Raji (cell line): ENCODE measurements around the gene SCGB1D1.

Experiments used
- POLR2A ChIP-seq: IDR thresholded peaks from 2 replicates; pipeline ENCODE4 v1.6.1; 2011; ENCODE audit warnings: low read depth, low read length, control low read depth; ENCODE audit not compliant: insufficient read depth

The SCGB1D1 gene, protein sequence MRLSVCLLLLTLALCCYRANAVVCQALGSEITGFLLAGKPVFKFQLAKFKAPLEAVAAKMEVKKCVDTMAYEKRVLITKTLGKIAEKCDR

DNA sequence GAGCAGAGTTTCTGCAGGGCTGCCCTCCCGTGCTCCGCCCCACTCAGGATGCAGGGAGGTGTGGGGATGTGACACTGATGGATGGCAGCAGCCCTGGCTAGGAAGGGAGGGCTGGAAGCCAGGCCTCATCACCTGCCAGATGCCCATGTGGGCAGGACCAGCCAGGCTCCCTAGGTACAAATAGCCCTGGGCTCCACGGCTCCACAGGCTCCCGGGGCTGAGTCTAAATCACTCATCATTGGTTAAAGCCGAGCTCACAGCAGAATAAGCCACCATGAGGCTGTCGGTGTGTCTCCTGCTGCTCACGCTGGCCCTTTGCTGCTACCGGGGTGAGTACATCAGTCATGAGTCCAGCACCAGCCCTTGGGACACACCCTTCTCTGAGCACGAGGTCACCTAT, at the start of gene SCGB1D1:
Gene SCGB1D1 (plus strand): TSS at position 206 of the 400 bp plus-strand sequence. CDS start 69 bp downstream, at position 275.
- TF ChIP-seq POLR2A: no peak

DNA sequence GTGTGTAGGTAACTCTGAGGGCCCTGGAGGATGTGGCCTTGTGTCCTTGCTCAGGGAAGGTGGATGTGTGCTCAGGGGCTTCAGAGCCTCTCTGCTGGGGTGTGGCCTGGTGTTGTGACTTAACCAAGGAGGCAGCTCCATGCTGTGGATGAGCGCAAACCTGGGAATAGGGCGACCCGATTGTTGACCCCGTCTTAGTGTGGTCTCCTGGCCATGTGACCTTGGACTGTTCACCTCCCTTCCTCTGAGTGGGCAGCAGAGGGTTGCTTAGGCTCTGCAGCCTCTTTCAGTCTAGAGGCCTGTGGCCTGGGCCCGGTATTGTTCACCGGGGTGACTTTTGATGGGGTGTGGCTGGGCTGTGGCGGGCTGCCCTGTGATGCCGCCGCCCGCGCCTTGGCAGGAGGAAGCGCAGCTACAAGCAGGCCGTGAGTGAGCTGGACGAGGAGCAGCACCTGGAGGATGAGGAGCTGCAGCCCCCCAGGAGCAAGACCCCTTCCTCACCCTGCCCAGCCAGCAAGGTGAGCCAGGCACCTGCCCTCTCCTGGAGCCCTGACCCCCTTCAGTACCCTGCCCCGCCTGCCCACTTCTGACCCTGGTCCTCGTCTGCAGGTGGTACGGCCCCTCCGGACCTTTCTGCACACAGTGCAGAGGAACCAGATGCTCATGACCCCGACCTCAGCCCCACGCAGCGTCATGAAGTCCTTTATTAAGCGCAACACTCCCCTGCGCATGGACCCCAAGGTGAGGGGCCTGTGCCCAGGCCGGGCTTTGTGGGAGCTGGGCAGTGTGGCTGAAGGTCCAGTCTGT, 49.5 kb upstream of the SCGB1D1 start:
- no peak for TF ChIP-seq POLR2A

DNA sequence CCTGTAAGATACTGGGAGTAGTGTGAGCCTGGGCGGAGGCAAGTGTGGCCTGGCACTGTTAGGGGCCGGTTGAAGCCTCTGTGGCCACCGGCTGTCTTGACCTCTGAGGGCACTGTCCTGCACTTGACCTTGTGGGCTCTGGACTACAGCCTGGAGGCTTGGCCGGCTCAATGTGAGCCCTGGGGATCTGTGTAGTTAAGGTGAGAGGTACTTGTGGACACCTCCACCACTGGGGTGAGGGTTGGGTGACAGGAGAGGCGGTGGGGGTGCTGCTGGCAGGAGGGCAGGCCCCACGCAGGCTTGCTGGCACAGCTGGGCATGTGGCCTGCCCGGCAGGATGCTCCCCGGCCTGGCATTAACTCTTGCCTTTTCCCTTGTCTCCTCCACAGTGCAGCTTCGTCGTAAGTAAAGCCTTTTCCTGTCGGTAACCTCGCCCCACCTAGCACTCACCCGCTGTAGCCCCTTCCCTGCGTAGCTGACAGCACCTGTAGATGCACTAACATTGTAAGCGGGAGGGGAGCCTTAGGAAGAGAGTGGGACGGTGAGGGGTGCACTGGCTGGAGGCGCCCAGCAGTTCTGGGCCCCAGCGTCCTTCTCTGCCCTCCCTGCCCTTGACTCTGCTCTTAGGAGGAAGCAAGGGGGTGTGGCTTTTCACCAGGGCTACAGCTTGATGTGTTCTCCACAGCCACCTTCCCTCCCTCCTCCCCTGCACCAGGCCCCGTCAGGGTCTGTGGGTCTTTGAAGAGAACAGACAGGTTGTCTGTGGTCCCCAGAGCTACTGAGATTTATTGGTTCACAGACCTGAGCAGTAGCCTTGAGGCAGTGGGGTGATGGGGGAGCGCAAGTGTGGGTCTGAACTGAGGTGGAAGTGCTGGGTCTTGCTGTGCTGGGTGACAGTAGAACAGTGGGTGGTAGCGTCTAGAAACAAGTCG, 48.6 kb upstream of the SCGB1D1 start:
- no peak for TF ChIP-seq POLR2A

DNA sequence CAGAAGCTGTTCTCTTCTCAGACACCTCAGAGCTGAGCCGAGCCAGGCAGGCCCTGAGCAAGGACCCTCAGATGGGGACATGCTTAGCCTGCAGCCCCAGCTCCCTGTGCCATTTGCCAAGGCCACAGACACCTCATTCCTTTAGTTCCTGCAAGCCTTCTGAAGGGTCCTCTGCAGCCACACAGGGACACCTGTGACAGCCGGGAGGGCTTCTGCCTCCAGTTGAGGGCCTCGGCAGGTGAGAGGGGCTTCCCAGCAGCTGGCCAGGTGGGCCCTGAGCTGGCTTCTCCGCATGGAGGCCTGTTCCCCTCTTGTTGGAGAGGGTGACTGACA, 48.0 kb upstream of the SCGB1D1 start:
- TF ChIP-seq POLR2A: no peak

DNA sequence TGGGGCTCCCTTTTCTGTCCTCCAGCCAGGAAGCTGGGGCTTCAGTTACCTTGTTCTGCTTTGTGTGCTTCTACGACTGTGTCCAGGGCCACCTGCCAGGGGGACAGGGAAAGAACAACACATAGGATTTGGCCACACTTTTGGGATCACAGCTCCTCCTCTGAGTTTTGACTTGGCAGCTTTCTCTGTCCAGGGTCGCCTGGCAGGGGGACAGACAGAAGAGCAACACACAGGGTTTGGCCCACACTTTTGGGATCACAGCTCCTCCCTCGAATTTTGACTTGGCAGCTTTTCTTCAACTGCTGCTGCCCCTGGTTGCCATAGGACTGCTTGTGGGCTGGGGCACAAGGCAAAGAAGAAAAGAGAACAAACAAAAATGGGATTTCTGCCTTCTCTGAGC, 47.1 kb upstream of the SCGB1D1 start:
- TF ChIP-seq POLR2A: no peak

DNA sequence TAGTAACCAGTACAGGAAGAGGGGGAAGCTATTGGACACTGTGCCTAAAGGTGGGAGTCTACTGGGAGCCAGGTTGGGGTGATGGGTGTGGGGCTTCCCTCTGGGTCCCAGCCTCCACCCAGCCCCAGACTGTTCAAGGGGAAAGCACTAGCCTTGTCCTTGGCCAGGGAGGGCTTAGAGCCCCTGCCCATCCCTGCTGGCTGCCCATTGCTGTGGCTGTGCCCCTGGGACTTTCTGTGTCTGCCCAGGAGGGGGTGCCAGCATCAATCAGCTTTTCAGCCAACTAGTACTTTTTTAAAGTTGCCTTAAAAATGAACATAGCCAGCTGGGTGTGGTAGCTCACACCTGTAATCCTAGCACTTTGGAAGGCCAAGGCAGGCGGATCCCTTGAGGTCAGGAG, 46.3 kb upstream of the SCGB1D1 start:
- TF ChIP-seq POLR2A: no peak

DNA sequence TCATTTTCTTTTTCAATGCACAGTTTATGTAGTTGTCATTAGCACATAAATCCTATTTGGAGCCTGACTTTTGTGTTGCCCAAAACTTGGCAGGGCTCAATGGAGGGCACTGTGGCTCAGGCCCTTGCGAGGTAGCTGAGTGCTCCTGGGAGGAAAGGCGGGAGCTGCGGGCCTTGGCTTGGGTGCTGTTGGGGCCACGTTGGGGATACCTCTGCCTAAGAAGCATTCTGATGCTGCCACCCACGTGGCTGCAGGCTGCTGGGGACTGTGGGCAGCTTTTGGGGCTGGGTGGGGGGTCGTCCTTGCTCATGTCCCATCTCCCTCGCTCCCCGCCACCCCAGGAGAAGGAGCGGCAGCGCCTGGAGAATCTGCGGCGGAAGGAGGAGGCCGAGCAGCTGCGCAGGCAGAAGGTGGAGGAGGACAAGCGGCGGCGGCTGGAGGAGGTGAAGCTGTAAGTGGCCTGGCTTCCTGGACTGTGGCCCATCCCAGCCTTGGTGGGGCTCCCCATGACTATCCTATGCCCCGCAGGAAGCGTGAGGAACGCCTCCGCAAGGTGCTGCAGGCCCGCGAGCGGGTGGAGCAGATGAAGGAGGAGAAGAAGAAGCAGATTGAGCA, 45.3 kb upstream of the SCGB1D1 start:
- no peak for TF ChIP-seq POLR2A

DNA sequence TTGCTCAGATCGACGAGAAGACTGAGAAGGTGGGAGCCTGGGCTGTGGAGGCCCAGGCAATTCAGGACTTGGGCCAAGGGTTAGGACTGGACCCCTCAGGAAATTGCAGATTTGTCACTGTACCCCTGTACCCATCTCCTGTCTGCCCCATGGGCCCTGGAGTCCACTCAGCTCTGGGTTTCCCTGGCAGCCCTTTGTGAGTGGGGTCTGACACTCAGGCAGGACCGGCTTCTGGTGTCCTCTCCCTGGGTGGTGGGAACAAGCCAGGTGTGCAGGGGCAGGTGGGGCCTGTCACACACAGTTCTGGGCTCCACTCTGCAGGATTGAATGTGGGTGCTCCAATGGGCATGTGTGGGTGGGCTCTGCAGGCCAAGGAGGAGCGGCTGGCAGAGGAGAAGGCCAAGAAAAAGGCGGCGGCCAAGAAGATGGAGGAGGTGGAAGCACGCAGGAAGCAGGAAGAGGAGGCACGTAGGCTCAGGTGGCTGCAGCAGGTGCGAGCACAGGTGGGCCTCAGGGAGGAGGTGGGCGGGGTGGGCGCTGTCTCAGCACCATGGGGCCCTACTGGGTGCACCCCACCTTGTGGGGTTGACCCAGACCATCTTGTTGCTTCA, 44.6 kb upstream of the SCGB1D1 start:
- TF ChIP-seq POLR2A: no peak

DNA sequence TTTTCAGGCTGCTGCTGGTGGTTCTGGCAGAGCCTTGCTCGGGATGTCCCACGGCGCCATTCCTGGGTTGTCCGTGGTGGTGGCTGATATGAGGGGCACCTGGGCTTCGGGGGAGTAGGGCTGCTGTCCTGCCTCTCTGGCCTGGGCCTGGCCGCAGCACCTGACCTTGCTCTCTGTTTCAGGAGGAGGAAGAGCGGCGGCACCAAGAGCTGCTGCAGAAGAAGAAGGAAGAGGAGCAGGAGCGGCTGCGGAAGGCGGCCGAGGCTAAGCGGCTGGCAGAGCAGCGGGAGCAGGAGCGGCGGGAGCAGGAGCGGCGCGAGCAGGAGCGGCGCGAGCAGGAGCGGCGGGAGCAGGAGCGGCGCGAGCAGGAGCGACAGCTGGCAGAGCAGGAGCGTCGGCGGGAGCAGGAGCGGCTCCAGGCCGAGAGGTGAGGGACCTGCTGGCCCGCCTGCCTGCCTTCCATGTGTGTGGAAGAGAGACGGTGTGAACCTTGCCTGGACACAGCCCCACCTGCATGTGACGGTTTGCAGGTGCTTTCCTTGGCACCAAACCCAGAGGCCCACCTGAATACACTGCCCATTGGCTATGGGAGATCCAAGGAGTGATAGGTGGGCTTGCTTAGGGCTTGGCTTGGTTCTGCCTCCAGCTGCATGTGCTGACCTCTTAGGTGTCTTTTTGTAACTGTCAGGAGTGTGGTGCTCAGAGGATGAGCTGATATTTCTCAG, 43.4 kb upstream of the SCGB1D1 start:
- no peak for TF ChIP-seq POLR2A

DNA sequence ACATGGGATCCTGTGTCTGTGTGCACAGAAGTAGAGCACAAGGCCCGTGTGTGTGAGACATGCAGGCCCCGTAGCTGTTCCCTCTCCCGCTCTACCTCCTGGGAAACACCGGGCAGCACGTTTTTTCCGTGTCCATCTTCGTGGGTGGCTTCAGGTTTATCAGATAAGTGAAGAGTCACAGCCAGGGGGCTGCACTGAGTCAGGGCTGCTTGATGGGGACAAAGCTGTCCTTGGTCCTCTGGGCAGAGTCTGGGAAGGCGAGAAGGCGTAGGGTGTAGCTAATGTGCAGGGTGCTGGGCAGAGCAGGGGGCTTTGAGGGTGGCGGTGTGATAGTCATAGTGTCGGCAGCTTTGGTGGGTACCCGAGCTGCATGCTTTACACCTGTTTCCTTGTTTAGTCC, 42.5 kb upstream of the SCGB1D1 start:
- no peak for TF ChIP-seq POLR2A

DNA sequence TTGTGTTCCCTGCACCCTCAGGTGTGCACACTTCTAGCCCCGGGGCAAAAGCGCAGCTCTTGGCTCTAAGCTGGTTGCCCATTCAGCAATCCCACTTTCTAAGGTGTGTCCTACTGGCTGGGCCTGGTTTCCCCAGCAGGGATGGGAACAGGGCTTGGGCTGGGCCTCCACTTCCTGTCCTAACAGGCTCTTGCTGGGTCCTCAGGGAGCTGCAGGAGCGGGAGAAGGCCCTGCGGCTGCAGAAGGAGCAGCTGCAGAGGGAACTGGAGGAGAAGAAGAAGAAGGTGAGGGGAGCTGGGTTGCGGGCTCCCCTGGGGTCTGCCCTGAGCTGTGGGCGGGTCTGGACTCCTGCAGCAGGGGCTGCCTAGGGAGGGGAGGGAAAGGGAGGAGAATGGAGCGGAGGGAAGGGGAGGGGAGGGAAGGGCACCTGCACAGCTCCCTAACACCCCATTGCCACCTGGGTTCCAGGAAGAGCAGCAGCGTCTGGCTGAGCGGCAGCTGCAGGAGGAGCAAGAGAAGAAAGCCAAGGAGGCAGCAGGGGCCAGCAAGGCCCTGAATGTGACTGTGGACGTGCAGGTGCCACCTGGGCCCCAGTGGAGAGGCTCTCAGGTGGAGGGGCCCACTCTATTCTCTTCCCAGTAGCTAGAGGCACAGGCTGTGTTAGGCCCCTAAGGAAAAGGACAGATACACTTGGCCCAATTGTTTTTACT, 41.6 kb upstream of the SCGB1D1 start:
- TF ChIP-seq POLR2A: no peak

DNA sequence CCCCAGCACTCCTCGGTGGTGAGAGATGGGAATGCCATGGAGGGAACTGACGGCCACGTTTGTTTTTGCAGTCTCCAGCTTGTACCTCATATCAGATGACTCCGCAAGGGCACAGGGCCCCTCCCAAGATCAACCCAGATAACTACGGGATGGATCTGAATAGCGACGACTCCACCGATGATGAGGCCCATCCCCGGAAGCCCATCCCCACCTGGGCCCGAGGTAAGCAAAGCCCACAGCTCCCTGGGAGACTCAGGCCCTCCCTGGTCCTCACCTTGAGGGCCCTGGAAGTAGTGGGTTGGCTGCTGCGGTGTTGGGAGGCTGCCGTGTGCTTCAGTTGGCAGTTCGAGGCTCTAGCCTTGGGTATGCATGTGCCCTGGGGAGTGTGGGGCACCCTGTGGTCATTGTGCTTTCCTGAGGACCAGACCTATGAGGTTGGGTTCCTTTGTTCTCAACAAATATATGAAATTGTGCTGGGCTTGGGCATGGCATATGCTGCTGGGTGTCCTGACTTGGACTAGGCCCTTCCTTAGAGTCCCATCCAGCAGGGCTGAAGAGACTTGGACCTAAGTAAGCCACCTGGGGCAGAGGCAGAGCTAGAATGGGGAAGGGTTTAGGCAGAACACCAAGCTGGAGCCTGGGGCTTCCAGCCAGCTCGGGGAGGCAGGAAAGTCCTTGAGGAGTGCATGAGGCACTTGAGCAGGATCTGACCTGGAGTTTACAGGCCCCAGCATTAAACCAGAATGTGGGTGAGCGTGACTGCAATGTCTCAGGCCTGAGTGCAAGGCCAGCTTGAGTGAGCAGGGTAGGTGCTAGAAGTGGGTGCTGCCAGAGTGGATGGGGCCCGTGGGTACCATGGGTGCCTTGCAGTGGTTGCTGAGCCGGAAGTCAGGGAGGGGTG, 39.8 kb upstream of the SCGB1D1 start:
- TF ChIP-seq POLR2A: no peak

DNA sequence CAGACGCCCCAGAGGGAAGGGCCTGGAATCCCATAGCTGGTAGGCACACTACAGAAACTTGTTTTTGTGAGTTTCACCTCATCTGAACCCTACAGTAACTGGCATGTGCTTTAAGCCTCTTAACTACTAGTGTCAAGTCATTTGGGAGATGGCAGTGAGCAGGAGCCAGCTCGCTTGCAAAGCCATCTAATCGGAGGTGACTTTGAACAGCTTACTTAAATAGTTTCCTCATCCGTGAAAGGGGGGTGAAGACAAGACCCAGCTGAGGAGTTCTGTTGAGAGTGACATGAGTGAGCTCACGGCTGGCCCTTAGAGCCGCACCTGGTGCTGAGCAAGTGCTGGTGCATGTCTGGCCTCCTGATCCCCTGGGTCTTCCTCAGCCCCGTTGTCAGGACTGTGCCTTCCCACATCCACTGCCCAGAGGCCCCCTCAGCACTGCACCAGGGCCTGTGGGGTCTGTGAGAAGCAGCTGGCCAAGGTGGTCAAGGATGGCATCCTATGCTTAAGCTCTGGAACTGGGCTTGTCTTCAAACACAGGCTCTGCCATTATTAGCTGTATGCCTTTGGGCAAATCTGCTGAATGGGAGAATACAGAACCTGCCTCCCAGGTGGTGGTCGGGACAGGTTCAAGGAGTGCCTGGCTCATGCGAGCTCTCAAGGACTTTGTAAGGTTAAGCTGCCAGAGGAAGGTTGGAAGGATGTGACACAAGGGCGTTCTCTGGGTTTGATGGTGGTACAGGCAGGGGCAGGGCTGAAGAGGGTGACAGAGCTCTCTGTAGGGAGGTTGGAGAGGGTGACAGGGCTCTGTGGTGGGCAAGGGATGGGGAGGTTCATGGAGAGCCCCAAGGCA, 38.9 kb upstream of the SCGB1D1 start:
- no peak for TF ChIP-seq POLR2A
